ENCODE data around the gene ATP8A1.
A peak's percentile ranks its signal among the peaks of the same experiment; 100 is the strongest.

ATP8A1 gene

GRCh38 chr4:42646999-42647541 lies 9.8 kb downstream of the ATP8A1 start:
- no peak for DNase-seq

GRCh38 chr4:42646013-42646784 lies 10.7 kb downstream of the ATP8A1 start:
- no peak for DNase-seq

GRCh38 chr4:42644897-42645296 lies 12.0 kb downstream of the ATP8A1 start:
- no peak for DNase-seq

DNA sequence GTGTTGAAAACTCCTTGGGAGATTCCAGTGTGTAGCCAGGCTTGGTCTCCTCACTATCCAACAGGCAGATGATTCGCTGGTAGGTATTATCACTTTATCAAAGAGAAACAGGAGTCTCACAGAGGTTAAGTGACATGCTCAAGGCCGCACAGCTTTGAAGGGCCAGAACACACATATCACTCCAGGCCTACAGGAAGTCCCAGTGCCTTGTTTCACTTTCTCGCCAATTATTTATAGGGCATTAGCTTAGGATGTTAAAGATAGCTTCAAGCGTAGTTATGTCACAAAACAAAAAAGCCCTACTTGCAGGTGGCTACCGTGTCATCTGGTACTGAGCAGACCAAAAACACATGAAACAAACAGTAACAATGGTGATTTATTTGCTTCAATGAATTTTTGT lies 13.2 kb downstream of the ATP8A1 start:
- peak; percentile 62 for DNase-seq

DNA sequence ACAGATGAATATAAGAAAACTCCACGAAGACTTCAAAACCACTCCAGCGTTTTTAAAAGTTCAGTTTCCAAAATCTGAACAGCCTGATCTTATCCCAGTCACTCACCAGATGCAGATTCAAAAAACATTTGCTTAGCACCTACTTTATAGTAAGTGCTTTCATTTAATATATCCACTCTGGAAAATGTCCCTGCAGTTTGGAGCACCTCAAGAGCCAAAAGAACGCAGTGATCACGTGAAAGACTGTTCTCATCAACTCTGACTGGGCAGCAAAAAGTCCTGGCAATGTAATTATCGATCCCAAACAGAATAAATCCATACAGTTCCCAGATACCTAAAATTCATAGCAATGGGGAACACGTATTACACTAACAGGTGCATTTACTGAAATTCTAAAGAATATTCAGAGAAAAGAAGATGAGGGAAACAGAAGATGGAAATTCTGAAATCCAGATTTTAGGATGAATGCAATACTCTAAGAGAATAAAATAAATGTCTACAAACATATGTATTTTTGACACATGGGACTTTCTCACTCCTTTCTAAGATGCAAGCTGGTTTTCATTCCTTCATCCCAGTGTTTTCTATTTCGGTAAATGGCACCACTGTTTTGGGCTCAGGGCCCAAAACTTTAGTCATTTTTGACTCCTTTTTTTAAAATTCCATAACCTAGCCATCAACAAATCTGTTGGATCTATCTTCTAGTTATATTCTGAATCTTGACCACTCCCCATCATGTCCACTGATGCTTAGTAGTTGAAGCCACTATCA lies 13.9 kb downstream of the ATP8A1 start:
- no peak for DNase-seq

- peak; percentile 60 for DNase-seq
Measured at GRCh38 chr4:42642101-42642797, 14.7 kb downstream of the ATP8A1 start.

- no peak for DNase-seq
Measured at GRCh38 chr4:42641656-42642055, 15.2 kb downstream of the ATP8A1 start.

GRCh38 chr4:42641161-42641560 lies 15.7 kb downstream of the ATP8A1 start:
- no peak for DNase-seq

DNA sequence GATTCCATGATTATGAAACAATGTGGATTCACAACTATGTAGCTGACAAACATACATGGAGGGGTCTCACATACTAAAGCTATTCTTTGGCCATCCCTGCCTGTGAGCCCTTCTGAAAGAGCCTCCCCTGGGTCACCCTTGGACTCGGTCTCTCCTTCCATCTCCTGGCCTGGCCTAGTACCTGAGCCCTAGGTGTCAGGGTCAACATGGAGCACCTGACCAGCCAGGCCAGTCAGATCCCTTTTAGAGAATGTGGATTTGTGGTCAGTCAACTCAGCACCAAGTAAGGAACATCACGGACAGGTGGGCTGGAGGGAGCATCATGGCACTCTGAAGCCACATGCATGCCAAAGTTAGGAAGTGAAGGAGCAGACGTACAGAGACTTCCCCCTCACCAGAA lies 16.3 kb downstream of the ATP8A1 start:
- no peak for DNase-seq

- DNase-seq = peak; percentile 59
Measured at GRCh38 chr4:42638993-42639392, 17.9 kb downstream of the ATP8A1 start.

DNA sequence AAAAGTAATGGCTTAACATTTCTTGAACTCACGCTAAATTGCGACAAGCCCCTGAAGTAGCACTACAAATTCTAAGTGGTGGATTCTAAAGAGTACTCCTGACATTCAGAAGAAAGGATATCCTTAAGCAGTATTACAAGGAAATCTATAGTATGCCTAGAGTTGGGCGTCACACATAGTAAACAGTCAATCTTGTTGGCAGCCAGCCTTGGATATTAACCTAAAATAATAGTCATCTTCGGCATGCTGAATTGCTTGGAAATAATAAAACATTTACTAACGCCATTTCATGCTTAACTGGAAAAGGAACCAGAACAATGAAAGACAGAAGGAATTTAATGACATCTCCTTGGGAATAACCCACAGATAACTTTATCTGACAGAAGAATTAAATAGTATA lies 18.6 kb downstream of the ATP8A1 start:
- no peak for DNase-seq

GRCh38 chr4:42637867-42638266 lies 19.0 kb downstream of the ATP8A1 start:
- DNase-seq = no peak

GRCh38 chr4:42637104-42637503 lies 19.8 kb downstream of the ATP8A1 start:
- no peak for DNase-seq

DNA sequence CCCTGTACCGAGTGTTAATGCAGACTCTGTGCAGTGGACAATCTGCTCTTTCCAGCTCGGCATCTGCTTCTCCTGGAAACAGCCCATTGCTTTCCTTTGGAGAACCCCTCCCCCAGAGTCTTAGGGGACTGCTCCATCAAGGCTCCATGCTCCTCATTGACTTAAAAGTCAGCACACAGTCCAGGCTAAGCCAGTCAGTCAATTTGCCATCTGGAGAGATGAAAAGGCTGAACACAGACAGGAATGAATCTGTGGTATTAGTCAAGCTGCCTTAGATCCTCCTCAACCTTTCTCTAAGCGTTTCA lies 20.3 kb downstream of the ATP8A1 start:
- DNase-seq = no peak

GRCh38 chr4:42633605-42634388 lies 23.1 kb downstream of the ATP8A1 start:
- DNase-seq = no peak

DNA sequence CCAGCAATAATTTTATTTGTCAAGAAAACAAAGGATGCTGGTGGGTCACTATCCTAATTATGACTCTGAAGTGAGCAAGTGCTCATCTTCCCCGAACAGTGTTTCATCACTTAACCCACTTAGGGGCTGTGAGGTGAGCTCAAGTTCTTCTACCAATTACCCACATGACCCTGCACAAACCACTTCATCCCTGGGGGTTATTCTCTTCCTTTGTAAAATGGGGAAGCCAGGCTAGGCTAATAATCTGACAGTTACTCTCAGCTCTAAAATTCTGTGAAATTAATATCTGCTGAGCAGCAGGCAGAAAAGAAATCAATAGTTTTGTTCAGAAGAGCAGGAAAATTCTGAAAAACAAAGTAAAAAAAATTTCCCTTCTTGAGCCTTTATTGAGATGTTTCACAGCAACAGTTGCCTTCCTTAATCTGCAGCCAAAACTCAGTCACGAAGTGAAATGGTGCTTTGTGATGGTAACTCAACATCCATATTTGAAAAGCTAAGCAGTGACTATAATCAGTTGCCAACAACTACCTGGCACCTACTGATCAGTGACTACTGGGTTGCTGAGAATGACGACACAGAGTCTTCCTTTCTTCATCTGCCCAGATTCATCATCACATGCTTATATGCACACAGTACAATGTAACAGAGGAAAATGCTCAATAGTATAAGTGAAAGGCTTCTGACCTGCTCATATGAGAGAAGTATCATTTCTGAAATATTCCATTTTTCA lies 24.1 kb downstream of the ATP8A1 start:
- DNase-seq = no peak

DNA sequence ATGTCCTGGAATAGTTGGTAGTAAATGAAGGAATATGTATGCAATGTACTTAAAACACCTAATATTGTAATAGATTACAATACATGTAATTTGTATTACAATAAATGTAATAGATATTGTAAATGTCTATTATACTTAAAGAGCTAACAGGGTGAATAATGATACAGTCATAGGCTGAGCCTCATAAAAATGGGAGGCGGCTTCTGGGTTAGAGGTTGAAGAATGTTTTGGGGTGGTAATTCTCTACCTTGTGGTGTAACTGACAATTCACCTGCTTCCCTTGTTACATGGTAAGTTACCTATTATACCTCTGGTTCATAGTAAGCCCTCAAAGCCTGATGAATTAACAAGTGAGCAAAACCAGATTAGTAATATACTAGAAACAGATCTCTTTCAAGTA lies 26.0 kb downstream of the ATP8A1 start:
- no peak for DNase-seq

DNA sequence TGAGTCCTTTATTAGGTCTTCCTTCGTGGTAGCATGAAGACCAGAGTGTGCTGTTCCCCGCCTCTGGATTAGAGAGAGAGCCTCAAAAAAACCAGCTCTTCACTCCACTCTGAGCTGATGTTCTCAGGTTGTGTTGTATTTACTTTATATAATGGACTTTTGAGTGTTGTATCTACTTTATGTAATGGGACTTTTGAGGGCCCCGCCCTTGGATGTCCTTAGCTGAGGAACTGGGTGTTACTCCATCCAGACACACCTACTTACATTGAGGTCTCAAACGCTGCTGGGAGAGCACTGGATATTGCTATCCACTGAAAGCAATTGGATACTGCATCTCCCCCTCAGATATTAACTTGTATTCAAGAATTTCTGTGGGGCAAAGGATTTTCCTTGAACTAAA lies 28.2 kb downstream of the ATP8A1 start:
- DNase-seq = no peak

DNA sequence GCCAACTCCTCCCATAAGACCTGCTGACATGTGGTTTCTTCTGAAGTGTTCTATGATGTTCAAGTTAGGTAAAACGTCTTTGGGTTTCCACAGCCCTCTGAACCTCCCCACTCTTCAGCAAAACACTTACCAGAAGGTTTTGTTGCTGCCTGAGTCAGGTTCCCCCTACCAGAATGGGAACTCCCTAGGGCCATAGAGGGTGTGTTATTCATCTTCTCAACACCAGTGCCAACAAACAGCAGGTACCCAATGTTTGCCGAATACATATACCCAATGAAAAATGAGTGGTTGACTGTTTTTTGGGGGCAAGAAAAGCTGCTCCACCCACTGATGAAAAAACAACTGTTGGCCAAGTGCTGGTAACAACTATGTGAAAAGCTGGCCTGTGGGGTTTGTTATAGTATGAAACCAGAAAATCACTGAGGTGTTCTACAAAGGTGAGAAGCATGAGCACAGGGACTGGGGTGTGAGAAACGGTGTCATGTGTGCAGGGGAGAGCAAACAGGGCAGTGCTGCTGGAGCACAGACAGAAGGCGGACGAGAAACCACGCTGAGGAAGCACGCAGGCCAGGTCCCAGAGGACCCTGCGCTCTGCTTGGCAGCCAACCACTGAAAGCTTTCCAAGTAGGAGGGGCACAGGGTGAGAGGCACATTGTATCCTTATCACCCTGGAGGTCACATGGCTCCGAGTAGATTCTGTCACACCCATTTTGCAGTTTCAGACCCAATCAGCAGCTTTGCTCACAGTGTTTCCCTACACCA lies 28.8 kb downstream of the ATP8A1 start:
- DNase-seq = no peak

DNA sequence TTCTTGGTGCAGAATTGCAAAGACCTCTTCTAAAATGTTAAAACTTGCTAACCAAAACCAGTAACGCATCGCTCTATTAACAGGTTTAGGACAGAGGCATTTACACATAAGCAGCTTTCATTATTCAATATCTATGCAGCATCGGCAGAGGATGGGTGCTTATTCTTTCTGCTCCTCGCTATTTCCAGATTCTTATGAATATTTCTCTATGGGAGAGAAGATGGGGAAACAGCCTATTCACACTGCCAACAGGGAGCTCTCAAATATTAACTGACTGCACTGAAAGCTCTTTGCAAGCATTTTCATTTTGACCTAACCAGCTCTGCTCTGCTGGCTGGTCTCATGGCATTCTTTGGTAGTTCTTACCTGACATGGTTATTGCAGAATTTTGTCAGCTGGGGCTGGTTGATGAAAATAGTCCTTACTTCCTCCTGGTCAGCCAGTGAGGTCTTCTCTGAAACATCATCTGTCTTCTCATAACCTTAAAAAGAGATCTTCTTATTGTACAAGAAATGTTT lies 30.2 kb downstream of the ATP8A1 start:
- no peak for DNase-seq

DNA sequence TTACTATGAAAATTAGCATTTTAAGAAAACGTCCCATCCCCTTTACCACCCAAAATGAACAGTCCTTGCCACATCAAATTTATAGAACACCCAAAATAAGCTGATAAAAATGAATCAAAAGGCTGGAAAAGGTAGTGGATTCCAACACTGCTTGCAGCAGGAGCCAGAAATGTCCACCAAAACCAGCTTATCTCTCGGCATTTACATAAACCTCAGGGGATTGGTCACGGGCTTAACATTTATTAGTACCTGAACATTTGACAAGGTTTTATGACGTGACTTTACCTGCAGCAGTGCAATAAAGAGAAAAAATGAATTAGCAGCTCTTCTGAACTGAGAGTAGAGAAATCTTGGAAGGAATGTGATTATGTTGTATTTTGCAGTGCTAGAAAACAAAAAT lies 31.6 kb downstream of the ATP8A1 start:
- DNase-seq = no peak

Measured in OCI-M1 (cell line).